ENCODE results near the gene OCRL.

DNA sequence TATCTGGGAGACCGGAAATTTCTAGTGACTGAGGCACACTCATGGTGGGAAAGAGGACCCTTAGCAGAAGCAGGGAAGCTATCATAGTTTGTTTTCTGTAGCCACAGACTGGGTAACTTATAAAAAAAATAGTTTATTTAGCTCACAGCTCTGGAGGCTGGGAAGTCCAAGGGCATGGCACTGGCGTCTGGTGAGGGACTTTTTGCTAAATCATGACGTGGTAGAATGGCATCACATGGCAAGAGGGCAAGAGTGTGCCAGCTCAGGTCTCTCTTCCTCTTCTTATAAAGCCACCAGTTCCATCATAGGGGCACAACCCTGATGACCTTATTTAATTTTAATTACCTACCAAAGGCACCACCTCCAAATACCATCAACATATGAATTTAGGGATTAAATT, 101.4 kb downstream of the OCRL start:
- TF ChIP-seq EZH2 (IDR thresholded peaks at IDR 0.05; ENCODE audit: borderline replicate concordance, low read depth, low read length, poor library complexity, severe bottlenecking) (no peak), CTCF (conservative IDR thresholded peaks at IDR 0.05; ENCODE audit: low read depth, low read length) (no peak)
